HepG2 (cell line): Measurements from ENCODE around the gene AGAP3. TPM values are rescaled to one million over a fixed set of nuclear protein-coding genes. Genes with fewer than 3 reads are reported as not detected.
A peak's percentile ranks its signal among the peaks of the same experiment; 100 is the strongest.

Source experiments
- ATAC-seq: fragments of 200-7000 bp; cut with Tn5 transposase; 3 replicates; pipeline ENCODE4 v1.9.1; 2020; ENCODE audit warnings: mild to moderate bottlenecking, moderate library complexity
- BruUV-seq: library from RNA; stranded (reverse); fragments of 400-500 nt; replicated peaks from 2 replicates; lab custom pipeline; 2021; lab: Mats Ljungman, UMichigan
- CTCF ChIA-PET: fragments of 300-600 bp; formaldehyde crosslinking; extraction: SDS; loops from one replicate; lab custom pipeline; 2021; ENCODE audit warnings: low total read pairs, inconsistent platforms, low intra/inter-chr PET ratio; lab: Yijun Ruan, JAX
- POLR2A ChIA-PET: fragments of 350-600 bp; sonication (Branson Sonifier 250); formaldehyde crosslinking; loops from one replicate; lab custom pipeline; 2020; ENCODE audit warnings: antibody characterized with exemption, inconsistent platforms; lab: Yijun Ruan, JAX
- DNase-seq: peaks from one replicate; pipeline ENCODE4 v3.0.0-alpha.2; 2015; ENCODE audit warnings: low spot score
- FAIRE-seq: peaks from 3 replicates; lab custom pipeline; 2011; peaks lifted over from hg19 to GRCh38; lab: Jason Lieb, UNC
- H2AFZ ChIP-seq: one replicate; pipeline ENCODE4 v1.6.1; 2011; ENCODE audit warnings: low read length, inconsistent platforms
- H3K27ac ChIP-seq: fragments of 300-600 bp; 3 replicates; pipeline ENCODE4 v1.8.0; 2011; ENCODE audit warnings: mixed run types, mild to moderate bottlenecking, mixed read lengths, low read length, inconsistent platforms; ENCODE audit not compliant: insufficient read depth; ENCODE audit errors: extremely low read length
- H3K27me3 ChIP-seq, 2 experiments: fragments of 200-600 bp in 1 of 2; 2 replicates in 1 of 2; 3 replicates in 1 of 2; pipeline versions ENCODE4 v1.6.0 to v1.8.0; 2011; ENCODE audit warnings: low read length in 2 of 2, mild to moderate bottlenecking in 2 of 2, moderate library complexity in 2 of 2, inconsistent platforms in 1 of 2; ENCODE audit not compliant: insufficient read depth in 2 of 2, control insufficient read depth in 1 of 2
- H3K36me3 ChIP-seq, 2 experiments: fragments of 200-600 bp in 1 of 2; replicated peaks in 1 of 2; 2 replicates in 1 of 2; 3 replicates in 1 of 2; pipeline versions ENCODE4 v1.5.1 to v1.8.0; 2011; ENCODE audit warnings: low read length in 2 of 2, inconsistent platforms in 1 of 2; ENCODE audit not compliant: insufficient read depth in 2 of 2, control insufficient read depth in 1 of 2
- H3K4me1 ChIP-seq: 2 replicates; pipeline ENCODE4 v1.5.1; 2012; ENCODE audit warnings: low read length, inconsistent platforms; ENCODE audit not compliant: insufficient read depth
- H3K4me2 ChIP-seq: 2 replicates; pipeline ENCODE4 v1.6.0; 2011; ENCODE audit warnings: low read depth, low read length, inconsistent platforms
- H3K4me3 ChIP-seq, 3 experiments: fragments of 200-600 bp in 1 of 3; sonication (generic), shearing (Covaris generic) in 1 of 3; replicated peaks in 1 of 3; 2 replicates each; pipeline ENCODE4 v1.5.1; 2011 to 2016; ENCODE audit warnings: low read length in 3 of 3, inconsistent platforms in 2 of 3, low read depth in 2 of 3, mild to moderate bottlenecking in 2 of 3, control low read depth in 1 of 3, mixed read lengths in 1 of 3; ENCODE audit not compliant: insufficient read depth in 1 of 3
- H3K79me2 ChIP-seq: one replicate; pipeline ENCODE4 v1.6.1; 2011; ENCODE audit warnings: low read length, inconsistent platforms; ENCODE audit not compliant: insufficient read depth
- H3K9ac ChIP-seq: 2 replicates; pipeline ENCODE4 v1.6.0; 2011; ENCODE audit warnings: mild to moderate bottlenecking, low read depth, low read length, inconsistent platforms; ENCODE audit not compliant: insufficient read depth
- H3K9me3 ChIP-seq: 2 replicates; pipeline ENCODE4 v1.5.1; 2012; ENCODE audit warnings: mild to moderate bottlenecking, low read length
- H4K20me1 ChIP-seq: 2 replicates; pipeline ENCODE4 v1.6.0; 2011; ENCODE audit warnings: inconsistent platforms, mild to moderate bottlenecking, low read length, moderate library complexity; ENCODE audit not compliant: insufficient read depth
- AGO2 ChIP-seq: fragments of 200-400 bp; formaldehyde crosslinking; optimal IDR thresholded peaks from 2 replicates; pipeline ENCODE3; 2017; ENCODE audit warnings: mild to moderate bottlenecking, low read depth, low read length, moderate library complexity
- MED13 ChIP-seq: sonication (generic); formaldehyde crosslinking; IDR thresholded peaks from 2 replicates; pipeline ENCODE4 v1.5.0; 2020; ENCODE audit warnings: missing genetic modification reagents
- SAP130 ChIP-seq: IDR thresholded peaks from 2 replicates; pipeline ENCODE4 v1.6.1; 2016; ENCODE audit warnings: low read depth
- TBX2 ChIP-seq: sonication (generic); formaldehyde crosslinking; IDR thresholded peaks from 2 replicates; pipeline ENCODE4 v1.5.0; 2020; ENCODE audit warnings: missing genetic modification reagents, mild to moderate bottlenecking, borderline replicate concordance
- ZNF777 ChIP-seq: sonication (generic); formaldehyde crosslinking; IDR thresholded peaks from 2 replicates; pipeline ENCODE4 v1.4.0; 2020; ENCODE audit warnings: missing genetic modification reagents
- WGBS: methylation state at CpG from one replicate; pipeline ENCODE4 v1.1.6; 2017; ENCODE audit warnings: low lambda C conversion rate; 5-methylcytosine and 5-hydroxymethylcytosine counted together
- in situ Hi-C: cut with HindIII; loops from 2 replicates; pipeline ENCODE4 v1.10.0; 2017; ENCODE audit warnings: low pct_unique_long_range_greater_than_20kb; ENCODE audit not compliant: extremely low pct_ligation_motif_present
- intact Hi-C: fragments of 100-400 bp; cut with micrococcal nuclease; formaldehyde crosslinking; loops from one replicate; pipeline ENCODE4 v1.10.0; 2022; ENCODE audit not compliant: unreplicated experiment
- polyA plus RNA-seq, 8 experiments: library from polyadenylated mRNA; depleted of rRNA in 3 of 8; stranded (reverse) in 7 of 8; unstranded in 1 of 8; fragments of >200 nt; fragmentation: Illumina TruSeq in 4 of 8; extraction: Trizol in 4 of 8; gene quantifications; 2 replicates each; pipeline versions ENCODE4 v1.2.1 to v1.2.3, GENCODE V29; 2011 to 2016; ENCODE audit warnings: low read depth in 4 of 8, missing spikeins in 1 of 8, mixed read lengths in 1 of 8; ENCODE audit not compliant: insufficient read depth in 1 of 8
- total RNA-seq, 5 experiments: library from RNA; depleted of rRNA; stranded (reverse); fragments of >200 nt; fragmentation: Illumina TruSeq; extraction: Trizol; gene quantifications; 2 replicates each; pipeline ENCODE4 v1.2.3, GENCODE V29; 2016; ENCODE audit warnings: low read depth in 1 of 5
- TF ChIP-seq, protein P1 (sequence below): sonication (generic); formaldehyde crosslinking; IDR thresholded peaks from 2 replicates; pipeline ENCODE4 v1.4.0; 2020; ENCODE audit warnings: missing genetic modification reagents

Gene AGAP3
- total and polyA plus RNA-seq, 2 of the 13 experiments (the other 11 are each of a cell fraction or from before 2014, with no cell fraction given): 31.3 to 61.4 TPM

DNA sequence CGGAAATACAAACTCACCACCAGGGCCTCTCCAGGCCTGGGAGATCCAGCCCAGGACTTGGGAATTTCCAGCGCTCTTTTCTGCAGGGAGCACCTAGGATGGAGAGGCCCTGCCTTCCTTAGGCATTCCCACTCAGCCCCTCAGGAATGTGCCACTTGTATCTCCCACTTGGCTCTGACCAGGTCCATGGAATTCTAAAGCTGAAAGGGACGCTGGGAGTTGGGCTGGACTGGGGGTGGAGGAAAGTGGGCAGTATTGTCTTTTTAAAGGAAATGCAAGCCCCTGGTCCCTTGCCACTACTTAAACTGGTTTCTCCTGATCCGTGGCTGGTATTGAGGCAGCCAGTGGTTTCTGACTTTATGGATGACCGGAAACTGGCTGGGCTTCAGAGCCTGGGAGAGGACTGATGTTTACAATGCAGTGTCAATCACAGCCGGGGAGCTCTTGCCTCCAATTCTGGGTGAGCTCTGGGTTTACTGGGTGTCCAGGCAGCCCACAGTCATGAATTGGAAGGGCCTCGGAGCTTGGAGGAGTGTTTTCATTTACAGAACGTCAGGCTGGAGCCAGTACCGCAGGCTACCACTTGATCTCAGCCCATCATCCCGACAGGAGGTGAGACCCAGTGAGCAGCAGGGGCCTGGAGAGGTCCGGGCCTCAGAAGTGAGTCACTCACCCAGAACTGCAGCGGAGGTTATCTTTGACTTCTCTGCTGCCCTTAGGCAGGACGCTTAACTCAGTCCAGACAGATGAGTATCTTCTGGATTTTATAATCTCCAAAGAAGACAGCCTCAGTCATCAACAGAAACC lies 27.3 kb downstream of the AGAP3 start (continued):
- TF ChIP-seq, protein P1, sequence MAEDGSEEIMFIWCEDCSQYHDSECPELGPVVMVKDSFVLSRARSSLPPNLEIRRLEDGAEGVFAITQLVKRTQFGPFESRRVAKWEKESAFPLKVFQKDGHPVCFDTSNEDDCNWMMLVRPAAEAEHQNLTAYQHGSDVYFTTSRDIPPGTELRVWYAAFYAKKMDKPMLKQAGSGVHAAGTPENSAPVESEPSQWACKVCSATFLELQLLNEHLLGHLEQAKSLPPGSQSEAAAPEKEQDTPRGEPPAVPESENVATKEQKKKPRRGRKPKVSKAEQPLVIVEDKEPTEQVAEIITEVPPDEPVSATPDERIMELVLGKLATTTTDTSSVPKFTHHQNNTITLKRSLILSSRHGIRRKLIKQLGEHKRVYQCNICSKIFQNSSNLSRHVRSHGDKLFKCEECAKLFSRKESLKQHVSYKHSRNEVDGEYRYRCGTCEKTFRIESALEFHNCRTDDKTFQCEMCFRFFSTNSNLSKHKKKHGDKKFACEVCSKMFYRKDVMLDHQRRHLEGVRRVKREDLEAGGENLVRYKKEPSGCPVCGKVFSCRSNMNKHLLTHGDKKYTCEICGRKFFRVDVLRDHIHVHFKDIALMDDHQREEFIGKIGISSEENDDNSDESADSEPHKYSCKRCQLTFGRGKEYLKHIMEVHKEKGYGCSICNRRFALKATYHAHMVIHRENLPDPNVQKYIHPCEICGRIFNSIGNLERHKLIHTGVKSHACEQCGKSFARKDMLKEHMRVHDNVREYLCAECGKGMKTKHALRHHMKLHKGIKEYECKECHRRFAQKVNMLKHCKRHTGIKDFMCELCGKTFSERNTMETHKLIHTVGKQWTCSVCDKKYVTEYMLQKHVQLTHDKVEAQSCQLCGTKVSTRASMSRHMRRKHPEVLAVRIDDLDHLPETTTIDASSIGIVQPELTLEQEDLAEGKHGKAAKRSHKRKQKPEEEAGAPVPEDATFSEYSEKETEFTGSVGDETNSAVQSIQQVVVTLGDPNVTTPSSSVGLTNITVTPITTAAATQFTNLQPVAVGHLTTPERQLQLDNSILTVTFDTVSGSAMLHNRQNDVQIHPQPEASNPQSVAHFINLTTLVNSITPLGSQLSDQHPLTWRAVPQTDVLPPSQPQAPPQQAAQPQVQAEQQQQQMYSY (CRISPR knock-in tag): peak; percentile 71; the same call in 1 of the 2 replicates
- no peak for TF ChIP-seq SAP130
- no peak for TF ChIP-seq TBX2 (CRISPR knock-in tag)
- no peak for TF ChIP-seq MED13 (CRISPR knock-in tag)

DNA sequence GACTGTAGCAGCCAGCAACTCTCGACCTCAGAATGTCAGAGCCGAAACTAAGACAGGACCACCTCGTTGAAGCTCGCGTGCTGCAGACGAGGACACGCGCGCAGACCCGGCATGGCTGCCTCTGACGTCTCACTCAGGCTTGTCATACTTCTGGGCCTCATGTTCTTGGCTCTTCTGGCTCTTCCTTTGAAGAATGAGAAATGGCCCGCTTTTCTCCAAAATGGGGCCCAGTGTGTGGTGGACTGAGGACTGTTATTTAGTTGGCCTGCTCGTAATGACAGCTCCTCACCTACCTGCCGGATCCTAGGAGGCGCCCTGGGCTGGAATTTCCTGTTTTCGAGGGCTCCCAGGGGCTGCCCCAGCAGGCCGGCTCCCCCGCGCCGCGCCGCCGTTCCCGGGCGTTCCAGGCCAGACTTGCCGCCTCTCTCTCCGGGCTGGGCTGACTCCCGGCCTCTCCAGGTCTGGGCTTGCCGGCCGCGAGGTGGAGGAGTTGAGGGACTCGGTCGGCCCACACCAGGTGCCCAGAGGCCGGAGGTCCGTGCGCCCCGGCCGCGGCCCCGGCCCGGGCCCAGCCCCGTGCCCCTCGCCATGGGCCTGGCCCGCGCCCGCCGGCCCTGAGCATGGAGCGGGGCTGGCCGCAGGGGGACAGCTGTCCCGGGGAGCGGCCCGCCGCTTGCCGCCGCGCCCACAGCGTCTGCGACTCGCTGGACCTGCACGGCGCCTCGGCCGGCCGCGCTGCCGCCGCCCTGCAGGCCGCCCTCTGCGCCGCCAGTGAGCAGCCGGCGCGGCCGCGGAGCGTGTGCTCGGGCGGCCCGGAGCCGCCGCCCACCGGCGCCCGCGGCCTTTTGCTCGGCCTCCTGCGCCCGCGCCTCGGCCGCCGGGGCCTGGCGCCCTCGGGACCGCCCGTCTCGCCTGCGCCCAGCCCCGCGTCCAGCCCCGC lies 28.1 kb downstream of the AGAP3 start:
- 98% methylated on average over 63 of the region's 101 CpGs for WGBS
- ChIA-PET CTCF (no interaction called here), POLR2A (no interaction called here)
- H3K79me2 ChIP-seq: peaks cover 24% of the 10 kb centered on the region
- in situ Hi-C loops (no loop called here), intact Hi-C loops (no loop called here)
- H3K36me3 ChIP-seq: peaks cover 15 to 51% of the 10 kb centered on the region in 2 experiments; a peak in 4 of 5 replicates
- no peaks in the 10 kb centered on the region for H3K4me1 ChIP-seq
- no peak overlapping the region for H3K9ac ChIP-seq
- peaks cover 41% of the 10 kb centered on the region for H4K20me1 ChIP-seq
- FAIRE-seq: no peak
- BruUV-seq: no TSS peak
- DNase-seq: no peak
- TF ChIP-seq ZNF777 (CRISPR knock-in tag) (no peak), AGO2 (peak; percentile 38)
- no peak overlapping the region for H3K4me2 ChIP-seq
- no peak for ATAC-seq
- no peak overlapping the region for H2AFZ ChIP-seq
- H3K9me3 ChIP-seq: no peaks in the 10 kb centered on the region
- no peaks in the 10 kb centered on the region for H3K27me3 ChIP-seq
- no peak overlapping the region for H3K4me3 ChIP-seq
- H3K27ac ChIP-seq: no peak overlapping the region
